Stimulated activated naive CD8-positive, alpha-beta T cell treated with anti-CD3 and anti-CD28 coated beads, Interleukin-15, Interleukin-2, amounts not matched to agents 100 U/mL and 50 U/mL, for 24 hours (primary cell): ENCODE data around the gene KLK4.
"Not testable (repeated sequence)": the region's sequence is repeated elsewhere in the genome, so short reads cannot be mapped to it uniquely, and the experiment has no call there.

ENCODE experiments used
- ATAC-seq: fragments of 150-1000 bp; cut with Tn5 transposase; one replicate; pipeline ENCODE4 v1.10.0; 2021
- DNase-seq: peaks from one replicate; pipeline ENCODE4 v3.0.0; 2021

The KLK4 gene

GRCh38 chr19:50912727-50913716, 1.8 kb upstream of the KLK4 start:
- ATAC-seq, result peak; percentile 70
- DNase-seq, result peak; percentile 57

GRCh38 chr19:50912102-50912599, 956 bp upstream of the KLK4 start:
- DNase-seq (no peak), ATAC-seq (no peak)

GRCh38 chr19:50910722-50911121, 473 bp downstream of the KLK4 start:
- DNase-seq (no peak), ATAC-seq (no peak)

- DNase-seq (peak; percentile 57), ATAC-seq (peak; percentile 51)
Measured at GRCh38 chr19:50909240-50910070, 1.7 kb downstream of the KLK4 start.

GRCh38 chr19:50908336-50908735, 2.9 kb downstream of the KLK4 start:
- no peak for ATAC-seq
- no peak for DNase-seq

GRCh38 chr19:50906217-50906616, 5.0 kb downstream of the KLK4 start:
- peak; percentile 56 for DNase-seq
- peak; percentile 20 for ATAC-seq

GRCh38 chr19:50902640-50903039, 8.6 kb downstream of the KLK4 start:
- DNase-seq, result no peak
- no peak for ATAC-seq

GRCh38 chr19:50899569-50899968, 11.6 kb downstream of the KLK4 start:
- DNase-seq (no peak), ATAC-seq (no peak)

- DNase-seq, result no peak
- no peak for ATAC-seq
Measured at GRCh38 chr19:50898018-50898417, 13.2 kb downstream of the KLK4 start.

GRCh38 chr19:50897612-50898011, 13.6 kb downstream of the KLK4 start:
- DNase-seq, result no peak
- ATAC-seq, result no peak

- ATAC-seq (no peak), DNase-seq (no peak)
Measured at GRCh38 chr19:50897191-50897607, 14.0 kb downstream of the KLK4 start.

GRCh38 chr19:50896591-50897190, 14.5 kb downstream of the KLK4 start:
- DNase-seq, result peak; percentile 33

GRCh38 chr19:50896089-50896590, 15.1 kb downstream of the KLK4 start:
- DNase-seq, ATAC-seq: not testable (repeated sequence)

More at GRCh38 chr19:50896591-50897190, 14.5 kb downstream of the KLK4 start:
- ATAC-seq, result peak; percentile 87

- ATAC-seq (no peak), DNase-seq (no peak)
Measured at GRCh38 chr19:50894478-50895356, 16.5 kb downstream of the KLK4 start.

- ATAC-seq (no peak), DNase-seq (peak; percentile 13)
Measured at GRCh38 chr19:50893047-50893736, 18.0 kb downstream of the KLK4 start.

GRCh38 chr19:50891253-50891625, 20.0 kb downstream of the KLK4 start:
- ATAC-seq, result no peak
- no peak for DNase-seq

GRCh38 chr19:50890422-50891252, 20.6 kb downstream of the KLK4 start:
- ATAC-seq, result peak; percentile 12
- DNase-seq, result no peak

GRCh38 chr19:50889638-50890037, 21.6 kb downstream of the KLK4 start:
- DNase-seq (no peak), ATAC-seq (no peak)

- ATAC-seq (no peak), DNase-seq (no peak)
Measured at GRCh38 chr19:50882188-50882587, 29.0 kb downstream of the KLK4 start.
